ENCODE results near the gene SMIM35.

Gene SMIM35

GRCh38 chr11:118124929-118125535, 38.3 kb upstream of the SMIM35 start:
- no peak overlapping the region for H3K27ac ChIP-seq (ENCODE audit: low read length)
- H3K27me3 ChIP-seq (ENCODE audit: control insufficient read depth, insufficient read depth, low read length): no peaks in the 10 kb centered on the region
- no peaks in the 10 kb centered on the region for H3K36me3 ChIP-seq (ENCODE audit: control insufficient read depth, low read depth, low read length)
- no peak overlapping the region for H3K4me3 ChIP-seq (ENCODE audit: low read length)
- H3K9ac ChIP-seq (ENCODE audit: low read length): no peak overlapping the region
- H3K4me1 ChIP-seq (ENCODE audit: control insufficient read depth, low read depth, low read length): no peaks in the 10 kb centered on the region
- H3K9me3 ChIP-seq (ENCODE audit: control insufficient read depth, low read depth, low read length): no peaks in the 10 kb centered on the region

GRCh38 chr11:118120793-118121192, 34.0 kb upstream of the SMIM35 start:
- H3K4me1 ChIP-seq (ENCODE audit: control insufficient read depth, low read depth, low read length): peaks cover 7% of the 10 kb centered on the region
- H3K4me3 ChIP-seq (ENCODE audit: low read length): no peak overlapping the region
- no peak overlapping the region for H3K9ac ChIP-seq (ENCODE audit: low read length)
- H3K27me3 ChIP-seq (ENCODE audit: control insufficient read depth, insufficient read depth, low read length): no peaks in the 10 kb centered on the region
- no peaks in the 10 kb centered on the region for H3K36me3 ChIP-seq (ENCODE audit: control insufficient read depth, low read depth, low read length)
- H3K9me3 ChIP-seq (ENCODE audit: control insufficient read depth, low read depth, low read length): no peaks in the 10 kb centered on the region
- H3K27ac ChIP-seq (ENCODE audit: low read length): no peak overlapping the region

GRCh38 chr11:118117790-118118601, 31.2 kb upstream of the SMIM35 start:
- H3K4me3 ChIP-seq (ENCODE audit: low read length): no peak overlapping the region
- H3K9me3 ChIP-seq (ENCODE audit: control insufficient read depth, low read depth, low read length): no peaks in the 10 kb centered on the region
- no peak overlapping the region for H3K27ac ChIP-seq (ENCODE audit: low read length)
- H3K36me3 ChIP-seq (ENCODE audit: control insufficient read depth, low read depth, low read length): no peaks in the 10 kb centered on the region
- H3K4me1 ChIP-seq (ENCODE audit: control insufficient read depth, low read depth, low read length): peaks cover 7% of the 10 kb centered on the region
- no peak overlapping the region for H3K9ac ChIP-seq (ENCODE audit: low read length)
- no peaks in the 10 kb centered on the region for H3K27me3 ChIP-seq (ENCODE audit: control insufficient read depth, insufficient read depth, low read length)

- peaks cover 7% of the 10 kb centered on the region for H3K4me1 ChIP-seq (ENCODE audit: control insufficient read depth, low read depth, low read length)
- no peak overlapping the region for H3K9ac ChIP-seq (ENCODE audit: low read length)
- H3K27me3 ChIP-seq (ENCODE audit: control insufficient read depth, insufficient read depth, low read length): no peaks in the 10 kb centered on the region
- H3K27ac ChIP-seq (ENCODE audit: low read length): no peak overlapping the region
- H3K9me3 ChIP-seq (ENCODE audit: control insufficient read depth, low read depth, low read length): no peaks in the 10 kb centered on the region
- H3K36me3 ChIP-seq (ENCODE audit: control insufficient read depth, low read depth, low read length): no peaks in the 10 kb centered on the region
- H3K4me3 ChIP-seq (ENCODE audit: low read length): no peak overlapping the region
Measured at GRCh38 chr11:118115048-118115447, 28.3 kb upstream of the SMIM35 start.

- Histone ChIP-seq H3K9me3 (ENCODE audit: control insufficient read depth, low read depth, low read length) (no peaks in the 10 kb centered on the region), H3K36me3 (ENCODE audit: control insufficient read depth, low read depth, low read length) (no peaks in the 10 kb centered on the region), H3K4me1 (ENCODE audit: control insufficient read depth, low read depth, low read length) (peaks cover 7% of the 10 kb centered on the region), H3K4me3 (ENCODE audit: low read length) (no peak overlapping the region), H3K9ac (ENCODE audit: low read length) (no peak overlapping the region), H3K27me3 (ENCODE audit: control insufficient read depth, insufficient read depth, low read length) (no peaks in the 10 kb centered on the region), H3K27ac (ENCODE audit: low read length) (no peak overlapping the region)
Measured at GRCh38 chr11:118114266-118114665, 27.5 kb upstream of the SMIM35 start.

- no peak overlapping the region for H3K4me3 ChIP-seq (ENCODE audit: low read length)
- H3K4me1 ChIP-seq (ENCODE audit: control insufficient read depth, low read depth, low read length): peaks cover 4% of the 10 kb centered on the region
- H3K27ac ChIP-seq (ENCODE audit: low read length): no peak overlapping the region
- no peaks in the 10 kb centered on the region for H3K36me3 ChIP-seq (ENCODE audit: control insufficient read depth, low read depth, low read length)
- H3K9ac ChIP-seq (ENCODE audit: low read length): no peak overlapping the region
- H3K9me3 ChIP-seq (ENCODE audit: control insufficient read depth, low read depth, low read length): no peaks in the 10 kb centered on the region
- H3K27me3 ChIP-seq (ENCODE audit: control insufficient read depth, insufficient read depth, low read length): no peaks in the 10 kb centered on the region
Measured at GRCh38 chr11:118112711-118113430, 26.1 kb upstream of the SMIM35 start.

- no peak overlapping the region for H3K9ac ChIP-seq (ENCODE audit: low read length)
- H3K27me3 ChIP-seq (ENCODE audit: control insufficient read depth, insufficient read depth, low read length): no peaks in the 10 kb centered on the region
- no peaks in the 10 kb centered on the region for H3K36me3 ChIP-seq (ENCODE audit: control insufficient read depth, low read depth, low read length)
- peaks cover 4% of the 10 kb centered on the region for H3K4me1 ChIP-seq (ENCODE audit: control insufficient read depth, low read depth, low read length)
- H3K4me3 ChIP-seq (ENCODE audit: low read length): no peak overlapping the region
- no peak overlapping the region for H3K27ac ChIP-seq (ENCODE audit: low read length)
- no peaks in the 10 kb centered on the region for H3K9me3 ChIP-seq (ENCODE audit: control insufficient read depth, low read depth, low read length)
Measured at GRCh38 chr11:118111744-118112035, 24.9 kb upstream of the SMIM35 start.

- peaks cover 4% of the 10 kb centered on the region for H3K4me1 ChIP-seq (ENCODE audit: control insufficient read depth, low read depth, low read length)
- H3K4me3 ChIP-seq (ENCODE audit: low read length): no peak overlapping the region
- no peak overlapping the region for H3K27ac ChIP-seq (ENCODE audit: low read length)
- no peaks in the 10 kb centered on the region for H3K9me3 ChIP-seq (ENCODE audit: control insufficient read depth, low read depth, low read length)
- H3K36me3 ChIP-seq (ENCODE audit: control insufficient read depth, low read depth, low read length): no peaks in the 10 kb centered on the region
- no peak overlapping the region for H3K9ac ChIP-seq (ENCODE audit: low read length)
- H3K27me3 ChIP-seq (ENCODE audit: control insufficient read depth, insufficient read depth, low read length): no peaks in the 10 kb centered on the region
Measured at GRCh38 chr11:118111019-118111743, 24.4 kb upstream of the SMIM35 start.

GRCh38 chr11:118109231-118109630, 22.5 kb upstream of the SMIM35 start:
- Histone ChIP-seq H3K36me3 (ENCODE audit: control insufficient read depth, low read depth, low read length) (no peaks in the 10 kb centered on the region), H3K4me1 (ENCODE audit: control insufficient read depth, low read depth, low read length) (peaks cover 4% of the 10 kb centered on the region), H3K27ac (ENCODE audit: low read length) (no peak overlapping the region), H3K4me3 (ENCODE audit: low read length) (no peak overlapping the region), H3K9me3 (ENCODE audit: control insufficient read depth, low read depth, low read length) (no peaks in the 10 kb centered on the region), H3K9ac (ENCODE audit: low read length) (no peak overlapping the region), H3K27me3 (ENCODE audit: control insufficient read depth, insufficient read depth, low read length) (no peaks in the 10 kb centered on the region)

GRCh38 chr11:118108513-118108912, 21.8 kb upstream of the SMIM35 start:
- Histone ChIP-seq H3K4me3 (ENCODE audit: low read length) (no peak overlapping the region), H3K27me3 (ENCODE audit: control insufficient read depth, insufficient read depth, low read length) (no peaks in the 10 kb centered on the region), H3K9ac (ENCODE audit: low read length) (no peak overlapping the region), H3K36me3 (ENCODE audit: control insufficient read depth, low read depth, low read length) (no peaks in the 10 kb centered on the region), H3K4me1 (ENCODE audit: control insufficient read depth, low read depth, low read length) (peaks cover 4% of the 10 kb centered on the region), H3K27ac (ENCODE audit: low read length) (no peak overlapping the region), H3K9me3 (ENCODE audit: control insufficient read depth, low read depth, low read length) (no peaks in the 10 kb centered on the region)

- no peaks in the 10 kb centered on the region for H3K9me3 ChIP-seq (ENCODE audit: control insufficient read depth, low read depth, low read length)
- no peak overlapping the region for H3K4me3 ChIP-seq (ENCODE audit: low read length)
- no peak overlapping the region for H3K9ac ChIP-seq (ENCODE audit: low read length)
- peaks cover 4% of the 10 kb centered on the region for H3K4me1 ChIP-seq (ENCODE audit: control insufficient read depth, low read depth, low read length)
- no peak overlapping the region for H3K27ac ChIP-seq (ENCODE audit: low read length)
- H3K27me3 ChIP-seq (ENCODE audit: control insufficient read depth, insufficient read depth, low read length): no peaks in the 10 kb centered on the region
- no peaks in the 10 kb centered on the region for H3K36me3 ChIP-seq (ENCODE audit: control insufficient read depth, low read depth, low read length)
Measured at GRCh38 chr11:118106789-118107335, 20.1 kb upstream of the SMIM35 start.

Measured in iPS-18a (cell line).